ENCODE data around the gene SERPINB1. TPM values are rescaled to one million over a fixed set of nuclear protein-coding genes. Genes with fewer than 3 reads are reported as not detected.
A peak's percentile ranks its signal among the peaks of the same experiment; 100 is the strongest.

The SERPINB1 gene
- total and polyA plus RNA-seq, 10 of the 15 experiments (the other 5 are each of a cell fraction or from before 2014, with no cell fraction given): 0.45 to 2.4 (median 0.83) TPM

DNA sequence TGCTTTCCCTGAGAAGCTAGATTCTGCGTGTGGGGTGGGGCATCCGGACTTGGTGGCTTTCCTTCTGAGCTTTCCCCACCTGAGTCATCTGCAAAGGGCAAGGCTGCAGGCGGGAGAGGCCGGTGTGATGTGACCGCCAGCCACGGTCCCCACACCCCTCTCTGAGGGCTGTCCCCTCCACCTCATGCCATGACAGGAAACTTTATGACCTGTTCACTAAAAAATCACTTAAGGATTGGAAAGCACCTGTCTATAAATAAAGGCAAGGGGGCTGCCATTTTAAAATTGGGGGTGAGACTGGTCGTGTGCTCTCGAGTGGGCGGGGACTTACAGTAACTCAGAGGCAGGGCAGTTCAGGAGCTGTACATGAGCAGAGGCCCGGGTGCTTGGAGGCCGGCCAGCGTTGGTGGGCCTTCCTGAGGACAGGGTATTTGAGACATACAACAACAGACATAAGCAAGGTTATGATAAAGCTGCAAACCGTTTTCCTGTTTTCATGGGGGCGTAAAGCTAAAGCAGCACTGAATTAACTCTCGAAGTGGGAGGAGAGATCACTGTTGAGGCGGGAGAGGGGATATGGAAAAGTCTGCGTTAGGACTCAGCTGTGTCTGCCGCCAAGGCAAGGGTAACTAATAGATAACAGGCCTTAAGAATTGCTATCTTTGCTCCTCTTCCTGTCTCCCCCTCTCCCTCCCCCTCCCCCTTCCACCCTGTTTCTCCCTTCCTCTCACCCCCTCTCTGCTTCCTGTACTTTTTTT, 16.1 kb upstream of the SERPINB1 start (continued):
- TF ChIP-seq NR2F1 (conservative IDR thresholded peaks at IDR 0.05) (peak; percentile 94), RAD51 (IDR thresholded peaks at IDR 0.05) (peak; percentile 48; the same call in 1 of the 2 replicates), CEBPB (IDR thresholded peaks at IDR 0.05; ENCODE audit: borderline replicate concordance in 1 of 2, low read depth in 2 of 2, low read length in 2 of 2) (peak in 1 of 2 experiments; percentile 77; a peak in 1 of 4 replicates), JUNB (IDR thresholded peaks at IDR 0.05) (peak; percentile 82), SMAD5 (IDR thresholded peaks at IDR 0.05; ENCODE audit: low read depth) (0 out of 2 replicates have a peak, but pooled peaks have one; percentile 19), CBX5 (IDR thresholded peaks at IDR 0.05; ENCODE audit: low read depth) (0 out of 2 replicates have a peak, but pooled peaks have one; percentile 80), TCF7 (IDR thresholded peaks at IDR 0.05; ENCODE audit: borderline replicate concordance) (peak; percentile 77; the same call in 1 of the 2 replicates), RBBP5 (conservative IDR thresholded peaks at IDR 0.05) (no peak), TCF12 (IDR thresholded peaks at IDR 0.05; ENCODE audit: low read depth, low read length) (peak; percentile 90), CHD2 (IDR thresholded peaks at IDR 0.05; ENCODE audit: borderline replicate concordance, low read depth, low read length) (peak; percentile 86), BRCA1 (IDR thresholded peaks at IDR 0.05; ENCODE audit: low read depth, low read length) (no peak), YBX1 (IDR thresholded peaks at IDR 0.05) (no peak), CBX3 (IDR thresholded peaks at IDR 0.05; ENCODE audit: borderline replicate concordance, low read depth) (no peak), GABPA (IDR thresholded peaks at IDR 0.05; ENCODE audit: low read depth) (peak; percentile 55; the same call in 1 of the 2 replicates), MXI1 (IDR thresholded peaks at IDR 0.05; ENCODE audit: low read depth, low read length) (peak; percentile 66; the same call in 1 of the 2 replicates), RCOR1 (conservative IDR thresholded peaks at IDR 0.05; ENCODE audit: low read depth, low read length) (peak; percentile 74; the same call in 1 of the 2 replicates)
- TF ChIP-seq, protein P1, sequence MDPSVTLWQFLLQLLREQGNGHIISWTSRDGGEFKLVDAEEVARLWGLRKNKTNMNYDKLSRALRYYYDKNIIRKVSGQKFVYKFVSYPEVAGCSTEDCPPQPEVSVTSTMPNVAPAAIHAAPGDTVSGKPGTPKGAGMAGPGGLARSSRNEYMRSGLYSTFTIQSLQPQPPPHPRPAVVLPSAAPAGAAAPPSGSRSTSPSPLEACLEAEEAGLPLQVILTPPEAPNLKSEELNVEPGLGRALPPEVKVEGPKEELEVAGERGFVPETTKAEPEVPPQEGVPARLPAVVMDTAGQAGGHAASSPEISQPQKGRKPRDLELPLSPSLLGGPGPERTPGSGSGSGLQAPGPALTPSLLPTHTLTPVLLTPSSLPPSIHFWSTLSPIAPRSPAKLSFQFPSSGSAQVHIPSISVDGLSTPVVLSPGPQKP (IDR thresholded peaks at IDR 0.05; ENCODE audit: low read depth, low read length): 0 out of 2 replicates have a peak, but pooled peaks have one; percentile 44
- TF ChIP-seq, protein P2, sequence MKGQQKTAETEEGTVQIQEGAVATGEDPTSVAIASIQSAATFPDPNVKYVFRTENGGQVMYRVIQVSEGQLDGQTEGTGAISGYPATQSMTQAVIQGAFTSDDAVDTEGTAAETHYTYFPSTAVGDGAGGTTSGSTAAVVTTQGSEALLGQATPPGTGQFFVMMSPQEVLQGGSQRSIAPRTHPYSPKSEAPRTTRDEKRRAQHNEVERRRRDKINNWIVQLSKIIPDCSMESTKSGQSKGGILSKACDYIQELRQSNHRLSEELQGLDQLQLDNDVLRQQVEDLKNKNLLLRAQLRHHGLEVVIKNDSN (IDR thresholded peaks at IDR 0.05; ENCODE audit: borderline replicate concordance, extremely low read length, insufficient read depth, low read depth, low read length): no peak
- TF ChIP-seq, protein P3, sequence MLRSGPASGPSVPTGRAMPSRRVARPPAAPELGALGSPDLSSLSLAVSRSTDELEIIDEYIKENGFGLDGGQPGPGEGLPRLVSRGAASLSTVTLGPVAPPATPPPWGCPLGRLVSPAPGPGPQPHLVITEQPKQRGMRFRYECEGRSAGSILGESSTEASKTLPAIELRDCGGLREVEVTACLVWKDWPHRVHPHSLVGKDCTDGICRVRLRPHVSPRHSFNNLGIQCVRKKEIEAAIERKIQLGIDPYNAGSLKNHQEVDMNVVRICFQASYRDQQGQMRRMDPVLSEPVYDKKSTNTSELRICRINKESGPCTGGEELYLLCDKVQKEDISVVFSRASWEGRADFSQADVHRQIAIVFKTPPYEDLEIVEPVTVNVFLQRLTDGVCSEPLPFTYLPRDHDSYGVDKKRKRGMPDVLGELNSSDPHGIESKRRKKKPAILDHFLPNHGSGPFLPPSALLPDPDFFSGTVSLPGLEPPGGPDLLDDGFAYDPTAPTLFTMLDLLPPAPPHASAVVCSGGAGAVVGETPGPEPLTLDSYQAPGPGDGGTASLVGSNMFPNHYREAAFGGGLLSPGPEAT (IDR thresholded peaks at IDR 0.05; ENCODE audit: low read depth): peak; percentile 97
- TF ChIP-seq, protein P4, sequence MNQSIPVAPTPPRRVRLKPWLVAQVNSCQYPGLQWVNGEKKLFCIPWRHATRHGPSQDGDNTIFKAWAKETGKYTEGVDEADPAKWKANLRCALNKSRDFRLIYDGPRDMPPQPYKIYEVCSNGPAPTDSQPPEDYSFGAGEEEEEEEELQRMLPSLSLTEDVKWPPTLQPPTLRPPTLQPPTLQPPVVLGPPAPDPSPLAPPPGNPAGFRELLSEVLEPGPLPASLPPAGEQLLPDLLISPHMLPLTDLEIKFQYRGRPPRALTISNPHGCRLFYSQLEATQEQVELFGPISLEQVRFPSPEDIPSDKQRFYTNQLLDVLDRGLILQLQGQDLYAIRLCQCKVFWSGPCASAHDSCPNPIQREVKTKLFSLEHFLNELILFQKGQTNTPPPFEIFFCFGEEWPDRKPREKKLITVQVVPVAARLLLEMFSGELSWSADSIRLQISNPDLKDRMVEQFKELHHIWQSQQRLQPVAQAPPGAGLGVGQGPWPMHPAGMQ (IDR thresholded peaks at IDR 0.05; ENCODE audit: borderline replicate concordance): no peak
- TF ChIP-seq, protein P5, sequence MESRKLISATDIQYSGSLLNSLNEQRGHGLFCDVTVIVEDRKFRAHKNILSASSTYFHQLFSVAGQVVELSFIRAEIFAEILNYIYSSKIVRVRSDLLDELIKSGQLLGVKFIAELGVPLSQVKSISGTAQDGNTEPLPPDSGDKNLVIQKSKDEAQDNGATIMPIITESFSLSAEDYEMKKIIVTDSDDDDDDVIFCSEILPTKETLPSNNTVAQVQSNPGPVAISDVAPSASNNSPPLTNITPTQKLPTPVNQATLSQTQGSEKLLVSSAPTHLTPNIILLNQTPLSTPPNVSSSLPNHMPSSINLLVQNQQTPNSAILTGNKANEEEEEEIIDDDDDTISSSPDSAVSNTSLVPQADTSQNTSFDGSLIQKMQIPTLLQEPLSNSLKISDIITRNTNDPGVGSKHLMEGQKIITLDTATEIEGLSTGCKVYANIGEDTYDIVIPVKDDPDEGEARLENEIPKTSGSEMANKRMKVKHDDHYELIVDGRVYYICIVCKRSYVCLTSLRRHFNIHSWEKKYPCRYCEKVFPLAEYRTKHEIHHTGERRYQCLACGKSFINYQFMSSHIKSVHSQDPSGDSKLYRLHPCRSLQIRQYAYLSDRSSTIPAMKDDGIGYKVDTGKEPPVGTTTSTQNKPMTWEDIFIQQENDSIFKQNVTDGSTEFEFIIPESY (IDR thresholded peaks at IDR 0.05): no peak
- TF ChIP-seq, protein P6, sequence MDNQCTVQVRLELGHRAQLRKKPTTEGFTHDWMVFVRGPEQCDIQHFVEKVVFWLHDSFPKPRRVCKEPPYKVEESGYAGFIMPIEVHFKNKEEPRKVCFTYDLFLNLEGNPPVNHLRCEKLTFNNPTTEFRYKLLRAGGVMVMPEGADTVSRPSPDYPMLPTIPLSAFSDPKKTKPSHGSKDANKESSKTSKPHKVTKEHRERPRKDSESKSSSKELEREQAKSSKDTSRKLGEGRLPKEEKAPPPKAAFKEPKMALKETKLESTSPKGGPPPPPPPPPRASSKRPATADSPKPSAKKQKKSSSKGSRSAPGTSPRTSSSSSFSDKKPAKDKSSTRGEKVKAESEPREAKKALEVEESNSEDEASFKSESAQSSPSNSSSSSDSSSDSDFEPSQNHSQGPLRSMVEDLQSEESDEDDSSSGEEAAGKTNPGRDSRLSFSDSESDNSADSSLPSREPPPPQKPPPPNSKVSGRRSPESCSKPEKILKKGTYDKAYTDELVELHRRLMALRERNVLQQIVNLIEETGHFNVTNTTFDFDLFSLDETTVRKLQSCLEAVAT (IDR thresholded peaks at IDR 0.05): peak; percentile 91
